Heart right ventricle (tissue), 16 donors: ENCODE results near the gene SLC16A8. TPM values are rescaled to one million over a fixed set of nuclear protein-coding genes. Genes with fewer than 3 reads are reported as not detected.

Experiments used
- ATAC-seq, 8 donors: fragments of 200-7000 bp; cut with Tn5 transposase; one replicate each; pipeline ENCODE4 v1.9.1; 2020; ENCODE audit warnings: mild to moderate bottlenecking in 8 of 8, moderate library complexity in 8 of 8, moderate number of reproducible peaks in 1 of 8
- DNase-seq, 2 donors: peaks; one replicate each; pipeline ENCODE4 v3.0.0-alpha.2; 2020
- H3K27ac ChIP-seq, 10 donors: fragments of 200-600 bp; sonication (generic) in 2 of 10; one replicate each; pipeline versions ENCODE4 v1.5.0 to v1.8.0; 2020 to 2022; ENCODE audit warnings: mild to moderate bottlenecking in 3 of 10
- H3K27me3 ChIP-seq, 7 donors: fragments of 200-600 bp; one replicate each; pipeline ENCODE4 v1.8.0; 2021 to 2022; ENCODE audit warnings: mild to moderate bottlenecking in 2 of 7
- H3K36me3 ChIP-seq, 9 donors: fragments of 200-600 bp; sonication (generic) in 1 of 9; one replicate each; pipeline versions ENCODE4 v1.5.0 to v1.8.0; 2020 to 2022; ENCODE audit warnings: mild to moderate bottlenecking in 2 of 9
- H3K4me1 ChIP-seq, 9 donors: fragments of 200-600 bp; sonication (generic) in 1 of 9; one replicate each; pipeline versions ENCODE4 v1.5.0 to v1.8.0; 2020 to 2022; ENCODE audit warnings: mild to moderate bottlenecking in 4 of 9
- H3K4me3 ChIP-seq, 10 donors: fragments of 200-600 bp; sonication (generic) in 2 of 10; one replicate each; pipeline versions ENCODE4 v1.5.0 to v1.8.0; 2020 to 2022; ENCODE audit warnings: mild to moderate bottlenecking in 7 of 10, moderate library complexity in 2 of 10
- H3K9me3 ChIP-seq, 11 donors: fragments of 200-600 bp in 10 of 11; sonication (generic) in 2 of 11; one replicate each; pipeline versions ENCODE4 v1.5.0 to v1.8.0; 2013 to 2022; ENCODE audit warnings: mild to moderate bottlenecking in 2 of 11, control low read depth in 1 of 11, moderate library complexity in 1 of 11
- WGBS, 2 donors: extraction: QIAGEN DNeasy Blood & Tissue Kit; methylation state at CpG; one replicate each; pipeline ENCODE4 v1.1.7; 2013; ENCODE audit warnings: inconsistent platforms in 1 of 2; 5-methylcytosine and 5-hydroxymethylcytosine counted together
- intact Hi-C, 10 donors: fragments of 100-400 bp; cut with DNase I; formaldehyde crosslinking; loops; one replicate each; pipeline versions ENCODE4 v1.11.1 to v1.14.2; 2022
- polyA plus RNA-seq, 2 donors: library from polyadenylated mRNA; stranded (reverse); fragments of 200-250 nt; gene quantifications; one replicate each; pipeline ENCODE4 v1.2.3, GENCODE V29; 2013
- total RNA-seq, 10 donors: library from RNA; stranded (reverse); fragmentation: NEBNext Ultra II Directional in 3 of 10; extraction: Animal tissue kit (Norgen Biotek cat#: 25700) in 3 of 10; gene quantifications; one replicate each; pipeline versions ENCODE4 v1.2.1 to v1.2.4, GENCODE V29; 2021 to 2023
- TF ChIP-seq, protein P1 (sequence below), 9 donors: fragments of 200-600 bp; sonication (generic) in 2 of 9; IDR thresholded peaks; one replicate each; pipeline versions ENCODE4 v1.5.0 to v1.8.0; 2021 to 2022; ENCODE audit warnings: antibody characterized with exemption in 9 of 9, mild to moderate bottlenecking in 5 of 9, moderate library complexity in 1 of 9
- donor health status: Arrhythmogenic right ventricular cardiomyopathy.
- donor health status: ischemic (EF 13 %, LVEDD 7.1; RV severe dilation, severe dysfunction).
- donor health status: healthy with polysubstance abuse.
- donor health status: DM: no; HTN: yes; CAD: no.
- donor health status: DM: no; HTN: no; CAD: no.
- donor health status: ischemic (EF 25% LVEDD 6.9; RV normal size, moderate dysfunction).
- donor health status: ischemic (EF 25% LVEDD 5.7; RV mildly dilated, moderate dysfunction).
- donor health status: healthy.
- donor health status: DM: yes; HTN: yes; CAD: no.
- donor health status: Ischemic cardiomyopathy.
- donor health status: ischemic (EF 35%, LVEDD 5.7; RV mildly dilated, moderate dysfunction).
- donor health status: nonischemic (EF 11% LVEDD 7.7; RV severe dilation, severe dysfunction).
- donor health status: DM: yes; HTN: yes; CAD: no.
- donor health status: PGD.
- donor health status: ischemic (EF 29% LVEDD 5.4; RV normal size, mild dysfunction).
- donor health status: nonischemic (EF 23%, LVEDD 6.1; RV moderate dilation, normal function).

The SLC16A8 gene
- total and polyA plus RNA-seq, 12 donors, result 0.19 to 0.34 (median 0.22) TPM; not detected in 9

GRCh38 chr22:38062791-38063190 lies 21.2 kb downstream of the SLC16A8 start:
- TF ChIP-seq, protein P1, sequence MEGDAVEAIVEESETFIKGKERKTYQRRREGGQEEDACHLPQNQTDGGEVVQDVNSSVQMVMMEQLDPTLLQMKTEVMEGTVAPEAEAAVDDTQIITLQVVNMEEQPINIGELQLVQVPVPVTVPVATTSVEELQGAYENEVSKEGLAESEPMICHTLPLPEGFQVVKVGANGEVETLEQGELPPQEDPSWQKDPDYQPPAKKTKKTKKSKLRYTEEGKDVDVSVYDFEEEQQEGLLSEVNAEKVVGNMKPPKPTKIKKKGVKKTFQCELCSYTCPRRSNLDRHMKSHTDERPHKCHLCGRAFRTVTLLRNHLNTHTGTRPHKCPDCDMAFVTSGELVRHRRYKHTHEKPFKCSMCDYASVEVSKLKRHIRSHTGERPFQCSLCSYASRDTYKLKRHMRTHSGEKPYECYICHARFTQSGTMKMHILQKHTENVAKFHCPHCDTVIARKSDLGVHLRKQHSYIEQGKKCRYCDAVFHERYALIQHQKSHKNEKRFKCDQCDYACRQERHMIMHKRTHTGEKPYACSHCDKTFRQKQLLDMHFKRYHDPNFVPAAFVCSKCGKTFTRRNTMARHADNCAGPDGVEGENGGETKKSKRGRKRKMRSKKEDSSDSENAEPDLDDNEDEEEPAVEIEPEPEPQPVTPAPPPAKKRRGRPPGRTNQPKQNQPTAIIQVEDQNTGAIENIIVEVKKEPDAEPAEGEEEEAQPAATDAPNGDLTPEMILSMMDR (IDR thresholded peaks at IDR 0.05), result no peak
- H3K4me1 ChIP-seq, result peaks cover under 1 to 18% (median 13%) of the 10 kb centered on the region in 9 donors
- ATAC-seq (peak in 4 of 8 donors; percentile 16 to 67 (median 44)), DNase-seq (no peak)
- intact Hi-C loops, result loop anchor here in 1 of 10 donors (10.0 kb wide), 1 partner anchor 512 kb away; the partner anchor contains the start of gene DMC1
- WGBS, 2 donors, result 57 to 71% methylated on average over 6 of the region's 6 CpGs
- no peaks in the 10 kb centered on the region for H3K27me3 ChIP-seq
- peak overlapping the region in 3 of 10 donors; percentile 15 to 51 (median 22) for H3K27ac ChIP-seq
- peaks cover 0 to 74% (median 27%) of the 10 kb centered on the region in 9 donors for H3K36me3 ChIP-seq
- H3K4me3 ChIP-seq, result no peak overlapping the region
- no peaks in the 10 kb centered on the region for H3K9me3 ChIP-seq

GRCh38 chr22:38056969-38057891 lies 26.8 kb downstream of the SLC16A8 start, which contains the start of gene PICK1:
Gene PICK1, plus strand, starts transcription at chr22:38057404. Its CDS starts 406 bp downstream, at chr22:38057810.
- H3K4me1 ChIP-seq, result peaks cover 2 to 23% (median 15%) of the 10 kb centered on the region in 9 donors
- peak within 1 kb of the TSS; percentile 23 to 76 (median 67) for H3K4me3 ChIP-seq
- intact Hi-C loops, result loop anchor here in 3 of 10 donors (10.0 kb wide), 3 partner anchors 48 to 518 kb away; partner anchors contain the start of gene DMC1 (in 1 of the 3)
- no peaks in the 10 kb centered on the region for H3K27me3 ChIP-seq
- peaks cover 0 to 27% (median 0%) of the 10 kb centered on the region in 9 donors for H3K36me3 ChIP-seq
- 1 to 3% methylated on average over 47 of the region's 47 CpGs for WGBS, 2 donors
- TF ChIP-seq, protein P1 (IDR thresholded peaks at IDR 0.05), result peak in 2 of 9 donors; percentile 6 to 19
- H3K27ac ChIP-seq, result peak within 1 kb of the TSS; percentile 47 to 90 (median 84)
- H3K9me3 ChIP-seq, result no peaks in the 10 kb centered on the region
- peak; percentile 91 to 96 (median 94) for ATAC-seq
- DNase-seq, result peak; percentile 84 to 93

DNA sequence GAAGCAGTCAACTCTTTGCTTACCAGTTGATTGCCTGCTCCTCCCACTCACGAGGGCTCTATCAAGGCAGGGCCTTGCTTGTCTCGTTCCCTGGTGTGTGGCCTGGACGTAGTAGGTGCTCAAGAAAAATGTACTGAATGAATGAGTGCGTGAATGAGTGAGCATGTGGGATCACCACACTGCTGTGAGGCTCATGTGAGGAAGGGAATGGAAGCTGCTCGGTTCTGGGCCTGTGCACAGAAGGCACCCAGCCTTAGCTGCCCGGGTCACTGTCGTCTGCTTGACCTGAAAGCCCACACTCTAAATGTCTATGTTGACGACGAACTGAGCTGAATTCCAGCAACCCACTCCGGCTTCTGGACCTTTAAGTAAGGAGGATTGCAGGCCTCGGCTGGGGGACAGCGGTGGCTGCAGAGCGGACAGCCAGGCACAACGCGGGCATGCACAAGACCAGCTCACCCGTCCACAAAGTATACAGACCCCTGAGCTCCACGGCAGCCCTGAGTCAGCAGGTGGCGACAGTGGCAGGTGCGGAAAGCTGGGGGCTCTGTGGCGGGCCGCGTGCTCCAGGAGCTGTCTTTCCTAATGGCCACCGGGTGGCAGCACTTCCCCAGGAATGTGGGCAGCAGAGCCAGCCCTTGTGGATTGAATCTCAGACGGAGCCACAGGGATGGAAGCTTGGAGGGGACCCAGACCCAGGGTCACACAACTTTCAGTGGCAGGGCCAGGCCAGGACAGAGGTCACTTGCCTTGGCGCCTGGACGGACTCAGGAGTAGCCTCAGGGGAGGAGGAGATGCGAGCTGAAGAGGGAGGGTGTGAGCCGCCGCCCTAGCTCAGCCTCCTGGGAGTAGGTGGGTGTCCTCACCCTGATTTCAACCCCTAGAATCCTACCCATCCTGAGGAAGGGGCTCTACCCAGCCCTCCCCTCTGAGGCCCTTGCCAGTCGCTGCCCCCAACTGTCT lies 31.8 kb downstream of the SLC16A8 start:
- Histone ChIP-seq H3K36me3 (no peaks in the 10 kb centered on the region), H3K4me1 (peaks cover 0 to 15% (median 11%) of the 10 kb centered on the region in 9 donors), H3K27ac (no peak overlapping the region), H3K9me3 (no peaks in the 10 kb centered on the region), H3K27me3 (peaks cover 0 to 6% (median 0%) of the 10 kb centered on the region in 7 donors), H3K4me3 (peak overlapping the region in 1 of 10 donors; percentile 9)
- intact Hi-C loops, result loop anchor here in 9 of 10 donors (1.0 to 10.0 kb wide), 9 partner anchors 50 to 523 kb away; partner anchors contain the start of gene DMC1 (in 9 of the 9)
- TF ChIP-seq, protein P1 (IDR thresholded peaks at IDR 0.05), result peak; percentile 75 to 95 (median 91)
- DNase-seq (peak; percentile 71 to 78), ATAC-seq (peak; percentile 67 to 82 (median 75))
- WGBS, 2 donors, result 31% methylated on average over 30 of the region's 30 CpGs
